K562 (cell line): Measurements from ENCODE around the gene DNAH10. TPM values are rescaled to one million over a fixed set of nuclear protein-coding genes. Genes with fewer than 3 reads are reported as not detected.

Source experiments
- ATAC-seq: fragments of 200-7000 bp; cut with Tn5 transposase; 3 replicates; pipeline ENCODE4 v1.9.1; 2020; ENCODE audit warnings: moderate library complexity
- BruUV-seq: library from RNA; stranded (reverse); fragments of 400-500 nt; replicated peaks from 2 replicates; lab custom pipeline; 2021; lab: Mats Ljungman, UMichigan
- CTCF ChIA-PET: fragments of 300-600 bp; formaldehyde crosslinking; extraction: SDS; loops from one replicate; lab custom pipeline; 2021; ENCODE audit warnings: low intra/inter-chr PET ratio; lab: Yijun Ruan, JAX
- POLR2A ChIA-PET: fragments of 300-600, 350-650 bp; sonication (Branson Sonifier 250); formaldehyde crosslinking; extraction: SDS; loops from one replicate; lab custom pipeline; 2021; ENCODE audit warnings: antibody characterized with exemption, inconsistent platforms; lab: Yijun Ruan, JAX
- DNase-seq, 4 experiments: peaks; one replicate each; pipeline versions ENCODE4 v3.0.0 to v3.0.0-alpha.2; 2011 to 2018; ENCODE audit warnings: low spot score in 3 of 4, mixed read lengths in 3 of 4; ENCODE audit errors: extremely low read depth in 1 of 4
- FAIRE-seq: peaks from 2 replicates; lab custom pipeline; 2011; peaks lifted over from hg19 to GRCh38; lab: Jason Lieb, UNC
- H2AFZ ChIP-seq: 2 replicates; pipeline ENCODE4 v1.6.0; 2011; ENCODE audit warnings: low read depth, low read length, control low read depth, inconsistent platforms
- H3K27ac ChIP-seq: fragments of 200-600 bp; 3 replicates; pipeline ENCODE4 v1.8.0; 2011; ENCODE audit warnings: low read depth, mild to moderate bottlenecking, control low read depth, inconsistent platforms, low read length, moderate library complexity, mixed read lengths; ENCODE audit errors: extremely low read depth
- H3K27me3 ChIP-seq, 2 experiments: fragments of 300-600 bp in 1 of 2; 2 replicates in 1 of 2; 3 replicates in 1 of 2; pipeline versions ENCODE4 v1.6.0 to v1.8.0; 2011; ENCODE audit warnings: inconsistent platforms in 2 of 2, low read length in 2 of 2, mild to moderate bottlenecking in 1 of 2, mixed read lengths in 1 of 2, moderate library complexity in 1 of 2; ENCODE audit not compliant: control insufficient read depth in 2 of 2, insufficient read depth in 2 of 2
- H3K36me3 ChIP-seq: fragments of 300-600 bp; 3 replicates; pipeline ENCODE4 v1.8.0; 2011; ENCODE audit warnings: mild to moderate bottlenecking, low read length, inconsistent platforms; ENCODE audit not compliant: control insufficient read depth, insufficient read depth
- H3K4me1 ChIP-seq, 2 experiments: fragments of 200-600 bp in 1 of 2; replicated peaks in 1 of 2; 2 replicates in 1 of 2; 3 replicates in 1 of 2; pipeline versions ENCODE4 v1.5.1 to v1.8.0; 2011; ENCODE audit warnings: inconsistent platforms in 2 of 2, low read length in 2 of 2, mild to moderate bottlenecking in 1 of 2, mixed read lengths in 1 of 2, moderate library complexity in 1 of 2; ENCODE audit not compliant: control insufficient read depth in 2 of 2, insufficient read depth in 2 of 2
- H3K4me2 ChIP-seq: 2 replicates; pipeline ENCODE4 v1.6.1; 2011; ENCODE audit warnings: low read length, control low read depth, inconsistent platforms, mixed read lengths; ENCODE audit not compliant: insufficient read depth
- H3K4me3 ChIP-seq: fragments of 200-600 bp; sonication (generic), shearing (Covaris generic); 2 replicates; pipeline ENCODE4 v1.5.1; 2016; ENCODE audit warnings: control low read depth, inconsistent platforms
- H3K79me2 ChIP-seq: fragments of 200-600 bp; 3 replicates; pipeline ENCODE4 v1.8.0; 2011; ENCODE audit warnings: low read length, inconsistent platforms; ENCODE audit not compliant: control insufficient read depth, insufficient read depth
- H3K9ac ChIP-seq, 2 experiments: 2 replicates each; pipeline versions ENCODE4 v1.6.0 to v1.6.1; 2011; ENCODE audit warnings: low read depth in 2 of 2, low read length in 2 of 2, control low read depth in 1 of 2, inconsistent platforms in 1 of 2, mild to moderate bottlenecking in 1 of 2, mixed read lengths in 1 of 2; ENCODE audit not compliant: insufficient read depth in 1 of 2
- H3K9me1 ChIP-seq: one replicate; pipeline ENCODE4 v1.6.0; 2011; ENCODE audit warnings: inconsistent platforms, mild to moderate bottlenecking, low read length, moderate library complexity; ENCODE audit not compliant: control insufficient read depth, insufficient read depth
- H3K9me3 ChIP-seq: replicated peaks from 2 replicates; pipeline ENCODE4 v1.5.1; 2011; ENCODE audit warnings: low read depth, low read length, inconsistent platforms; ENCODE audit not compliant: control insufficient read depth, insufficient read depth
- H4K20me1 ChIP-seq: replicated peaks from 2 replicates; pipeline ENCODE4 v1.6.1; 2011; ENCODE audit warnings: low read length, inconsistent platforms, mixed read lengths; ENCODE audit not compliant: control insufficient read depth, insufficient read depth
- ATF7 ChIP-seq: fragments of 450-650 bp; IDR thresholded peaks from 2 replicates; pipeline ENCODE4 v1.7.1; 2014; ENCODE audit warnings: mild to moderate bottlenecking, moderate library complexity
- BHLHE40 ChIP-seq: IDR thresholded peaks from 2 replicates; pipeline ENCODE4 v1.6.1; 2011; ENCODE audit warnings: low read length, improper control_type of control experiment
- CBFA2T2 ChIP-seq: fragments of 450-650 bp; conservative IDR thresholded peaks from 2 replicates; pipeline ENCODE4 v1.6.1; 2017; ENCODE audit warnings: mild to moderate bottlenecking
- CBFA2T3 ChIP-seq: fragments of 450-650 bp; IDR thresholded peaks from 2 replicates; pipeline ENCODE4 v1.6.1; 2017
- DACH1 ChIP-seq: fragments of 450-650 bp; IDR thresholded peaks from 2 replicates; pipeline ENCODE4 v1.6.1; 2018; ENCODE audit not compliant: partially characterized antibody
- MBD1 ChIP-seq: fragments of 250-450 bp; sonication (Bioruptor Pico); IDR thresholded peaks from 2 replicates; pipeline ENCODE4 v1.8.0; 2022; ENCODE audit warnings: inconsistent platforms
- TBP ChIP-seq: optimal IDR thresholded peaks from 2 replicates; pipeline ENCODE3; 2011; ENCODE audit warnings: low read depth, low read length, improper control_type of control experiment
- ZNF551 ChIP-seq: fragments of 250-450 bp; sonication (Bioruptor Pico); IDR thresholded peaks from 2 replicates; pipeline ENCODE4 v1.5.0; 2021; ENCODE audit warnings: mild to moderate bottlenecking, moderate library complexity
- ZNF766 ChIP-seq: fragments of 200-800 bp; sonication (Bioruptor generic); conservative IDR thresholded peaks from 2 replicates; pipeline ENCODE4 v1.6.1; 2016; ENCODE audit warnings: missing genetic modification characterization, missing compliant biosample characterization
- WGBS: fragments of 100-300 bp; shearing (Covaris generic); methylation state at CpG from one replicate; pipeline ENCODE4 v1.1.6; 2016; ENCODE audit warnings: low coverage, mixed read lengths; ENCODE audit not compliant: insufficient coverage; ENCODE audit errors: missing lambda C conversion rate; 5-methylcytosine and 5-hydroxymethylcytosine counted together
- in situ Hi-C: fragments of 300-500 bp; cut with MboI; formaldehyde crosslinking; loops from 4 replicates; pipeline ENCODE4 v1.15.0; 2018; ENCODE audit warnings: inconsistent platforms, mixed read lengths
- intact Hi-C: fragments of 100-400 bp; cut with micrococcal nuclease; formaldehyde crosslinking; loops from 2 replicates; pipeline ENCODE4 v1.14.2; 2022
- polyA plus RNA-seq, 8 experiments: library from polyadenylated mRNA; depleted of rRNA in 4 of 8; stranded (reverse) in 5 of 8; unstranded in 3 of 8; fragments of >200 nt; fragmentation: Nextera tagmentation in 2 of 8; fragmentation: Illumina TruSeq in 1 of 8; extraction: Ambion mirVana in 2 of 8; extraction: Trizol in 1 of 8; gene quantifications; 2 replicates each; pipeline versions ENCODE4 v1.2.1 to v1.2.3, GENCODE V29; 2011 to 2014; ENCODE audit warnings: inconsistent platforms in 1 of 8, missing spikeins in 1 of 8
- total RNA-seq, 7 experiments: library from RNA; depleted of rRNA in 6 of 7; stranded (reverse); fragments of >200 nt in 6 of 7; fragmentation: Illumina TruSeq in 2 of 7; extraction: Trizol in 2 of 7; gene quantifications; 2 replicates each; pipeline versions ENCODE4 v1.2.1 to v1.2.3, GENCODE V29; 2011 to 2021; ENCODE audit warnings: low replicate concordance in 1 of 7

Gene DNAH10
- total and polyA plus RNA-seq, 9 of the 15 experiments (the other 6 are each of a cell fraction or from before 2014, with no cell fraction given): 0.01 to 0.06 (median 0.04) TPM; not detected in 1

GRCh38 chr12:123967121-123967586 is 205.1 kb downstream of the DNAH10 start (continued):
- TF ChIP-seq TBP (peak; percentile 19), ATF7 (0 out of 2 replicates have a peak, but pooled peaks have one; percentile 49), CBFA2T3 (peak; percentile 87), ZNF766 (CRISPR knock-in tag) (peak; percentile 43; the same call in 1 of the 2 replicates), BHLHE40 (no peak), CBFA2T2 (peak; percentile 73), DACH1 (peak; percentile 73)
- TF ChIP-seq, all 486 proteins: peak for 63

GRCh38 chr12:123971449-123971769 is 209.3 kb downstream of the DNAH10 start:
- Histone ChIP-seq H4K20me1 (0 out of 2 replicates have a peak, but pooled peaks cover 3% of the 10 kb centered on the region), H3K79me2 (peaks cover 42% of the 10 kb centered on the region), H3K4me2 (peak overlapping the region; percentile 85), H2AFZ (peak overlapping the region; percentile 60), H3K27ac (peak overlapping the region; percentile 55; the same call in 1 of the 3 replicates), H3K4me1 (peaks cover 16 to 30% of the 10 kb centered on the region in 2 experiments; a peak in 4 of 5 replicates), H3K9me3 (no peaks in the 10 kb centered on the region), H3K9ac (peak overlapping the region; percentile 62 to 92; a peak in 3 of 4 replicates), H3K4me3 (peak overlapping the region; percentile 65), H3K36me3 (peaks cover 15% of the 10 kb centered on the region; the same call in 2 of the 3 replicates), H3K9me1 (peaks cover 2% of the 10 kb centered on the region), H3K27me3 (no peaks in the 10 kb centered on the region)
- no peak for FAIRE-seq
- BruUV-seq: TSS peak; percentile 53
- no peak for TF ChIP-seq ZNF551 (CRISPR knock-in tag)
- TF ChIP-seq MBD1 (CRISPR knock-in tag): peak; percentile 33; the same call in 1 of the 2 replicates
- DNase-seq: no peak
- CTCF ChIA-PET: no interaction called here
- ATAC-seq: no peak
- 43% methylated on average over 10 of the region's 10 CpGs for WGBS
- POLR2A ChIA-PET: interaction anchor here (0.6 to 1.0 kb wide), 4 partner anchors 28 to 939 kb away, joined by 3 to 4 read pairs (median 3); no protein-coding TSS in a partner anchor
- intact Hi-C loops (no loop called here), in situ Hi-C loops (no loop called here)
